ENCODE measurements around the gene ZNF805.
"Not testable (repeated sequence)": the region's sequence is repeated elsewhere in the genome, so short reads cannot be mapped to it uniquely, and the experiment has no call there.

Gene ZNF805

DNA sequence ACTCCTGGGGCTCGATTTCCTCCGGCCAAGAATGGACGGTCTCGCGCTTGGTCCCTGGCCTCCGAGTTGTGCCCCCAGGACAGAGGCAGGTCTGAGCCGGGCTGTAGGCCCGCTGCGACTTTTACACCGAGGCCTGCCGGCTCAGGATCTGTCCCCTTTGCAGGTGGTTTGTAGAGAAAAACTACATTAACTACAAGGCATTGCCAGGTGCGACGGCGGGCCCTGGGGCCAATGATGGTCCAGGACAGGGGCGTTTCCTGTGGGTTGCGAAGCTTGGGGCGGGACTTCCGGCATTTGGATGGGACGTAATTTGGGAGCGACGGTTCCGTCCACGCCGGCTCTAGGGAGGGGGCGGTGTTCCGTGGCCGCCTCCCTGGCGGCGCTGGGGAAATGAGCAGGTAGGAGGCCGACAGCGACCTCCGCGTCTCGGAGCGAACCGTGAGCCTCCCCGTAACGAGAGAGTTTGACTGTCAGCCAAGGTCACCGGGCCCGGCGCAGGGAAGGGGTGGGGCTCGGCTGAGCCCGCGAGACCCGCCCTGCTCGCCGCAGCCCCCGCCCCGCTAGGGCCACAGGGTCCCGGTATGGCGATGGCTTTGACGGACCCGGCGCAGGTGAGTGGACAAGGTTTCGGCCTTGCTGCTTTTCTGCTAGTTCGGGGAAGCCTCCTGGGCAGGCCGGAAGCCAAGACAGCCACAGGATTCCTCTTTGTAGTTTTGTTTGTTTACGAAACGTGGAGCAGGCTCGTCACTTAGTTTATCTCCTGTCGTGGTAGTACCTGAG is at the start of gene ZNF805:
ZNF805 (plus strand) TSS at position 322 of the 780 bp plus-strand sequence; CDS start at position 582, 260 bp downstream.
- in situ Hi-C loops (cut with HindIII; ENCODE audit: low pct_ligation_motif_present, low pct_unique_long_range_greater_than_20kb, low sequenced_read_pairs) = no loop called here

GRCh38 chr19:57191141-57192076 is 49.0 kb upstream of the ZNF805 start, which contains the start of gene ZNF264:
TSS of gene ZNF264 (plus strand) at chr19:57191500. CDS start at chr19:57191914, 414 bp downstream.
- peak; percentile 75 for DNase-seq
- in situ Hi-C loops (cut with HindIII; ENCODE audit: low pct_ligation_motif_present, low pct_unique_long_range_greater_than_20kb, low sequenced_read_pairs) = no loop called here

More for the DNA sequence above, at the start of gene ZNF805:
- DNase-seq = peak; percentile 88

DNA sequence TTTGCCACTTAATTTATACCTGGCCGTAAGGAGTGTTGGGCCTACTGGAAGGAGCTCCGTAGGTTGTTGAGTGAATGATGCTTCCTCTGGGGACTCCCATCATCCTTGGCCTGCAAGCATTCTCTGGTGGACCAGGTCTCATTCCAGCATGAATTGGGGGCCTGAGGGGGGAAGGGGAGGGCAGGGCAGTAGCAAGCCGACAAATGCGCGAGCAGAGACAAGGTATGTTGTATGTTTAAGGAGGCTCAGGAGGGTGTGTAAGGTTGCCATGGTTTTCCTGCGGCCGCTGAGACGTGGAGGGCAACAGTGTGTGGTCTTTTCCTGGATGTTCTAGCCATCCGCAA is 48.4 kb upstream of the ZNF805 start:
- DNase-seq = no peak
- in situ Hi-C loops (cut with HindIII; ENCODE audit: low pct_ligation_motif_present, low pct_unique_long_range_greater_than_20kb, low sequenced_read_pairs) = no loop called here

DNA sequence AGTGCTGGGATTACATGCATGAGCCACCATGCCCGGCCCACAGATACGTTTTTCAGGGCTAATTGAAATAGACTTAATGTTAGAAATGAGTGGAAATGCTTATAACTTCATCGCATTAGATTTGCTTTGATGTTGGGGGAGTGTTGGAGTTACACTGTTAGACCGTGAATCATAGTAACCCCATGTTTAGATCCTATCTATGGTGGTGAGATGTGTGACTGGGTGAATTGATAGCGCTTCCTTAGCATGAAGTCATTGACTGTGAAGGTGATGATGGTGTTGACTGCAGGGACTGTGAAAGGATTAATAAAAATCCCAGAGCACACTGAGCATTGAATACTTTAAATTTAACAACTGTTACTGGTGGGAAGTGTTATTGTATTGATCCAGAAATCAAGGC is 47.4 kb upstream of the ZNF805 start:
- in situ Hi-C loops (cut with HindIII; ENCODE audit: low pct_ligation_motif_present, low pct_unique_long_range_greater_than_20kb, low sequenced_read_pairs) = no loop called here
- no peak for DNase-seq

- in situ Hi-C loops (cut with HindIII; ENCODE audit: low pct_ligation_motif_present, low pct_unique_long_range_greater_than_20kb, low sequenced_read_pairs); DNase-seq: not testable (repeated sequence)
Observed at GRCh38 chr19:57197874-57198273, 42.6 kb upstream of the ZNF805 start.

DNA sequence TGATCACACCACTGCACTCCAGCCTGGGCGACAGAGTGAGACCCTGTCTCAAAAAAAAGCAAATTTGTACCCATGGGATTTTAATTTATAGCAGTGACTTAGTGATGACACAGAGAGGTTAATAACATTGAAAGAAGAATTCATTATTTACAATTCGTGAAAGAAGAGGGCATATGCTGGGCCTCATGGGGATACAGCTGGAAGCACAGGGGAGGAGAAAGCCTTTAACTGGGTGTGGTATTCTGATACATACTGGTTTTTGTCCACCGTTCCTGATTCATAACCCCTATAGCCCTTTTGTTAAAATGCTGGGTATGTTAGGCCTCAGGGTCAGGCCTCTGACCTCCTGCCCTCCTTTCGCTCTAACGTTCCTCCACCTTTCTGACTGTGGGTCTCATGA is 38.3 kb upstream of the ZNF805 start:
- in situ Hi-C loops (cut with HindIII; ENCODE audit: low pct_ligation_motif_present, low pct_unique_long_range_greater_than_20kb, low sequenced_read_pairs) = no loop called here
- DNase-seq = no peak

- in situ Hi-C loops (cut with HindIII; ENCODE audit: low pct_ligation_motif_present, low pct_unique_long_range_greater_than_20kb, low sequenced_read_pairs) = no loop called here
- DNase-seq = no peak
Observed at GRCh38 chr19:57210381-57210780, 30.1 kb upstream of the ZNF805 start.

DNA sequence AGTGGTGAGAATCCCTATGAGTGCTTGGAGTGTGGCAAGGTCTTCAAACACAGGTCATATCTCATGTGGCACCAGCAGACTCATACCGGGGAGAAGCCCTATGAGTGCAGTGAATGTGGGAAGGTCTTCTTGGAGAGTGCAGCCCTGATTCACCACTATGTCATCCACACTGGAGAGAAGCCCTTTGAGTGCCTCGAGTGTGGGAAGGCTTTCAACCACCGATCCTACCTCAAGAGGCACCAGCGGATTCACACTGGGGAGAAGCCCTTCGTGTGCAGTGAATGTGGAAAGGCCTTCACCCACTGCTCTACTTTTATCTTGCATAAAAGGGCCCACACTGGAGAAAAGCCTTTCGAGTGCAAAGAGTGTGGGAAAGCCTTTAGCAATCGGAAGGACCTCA is 28.3 kb upstream of the ZNF805 start:
- in situ Hi-C loops (cut with HindIII; ENCODE audit: low pct_ligation_motif_present, low pct_unique_long_range_greater_than_20kb, low sequenced_read_pairs) = no loop called here
- no peak for DNase-seq

DNA sequence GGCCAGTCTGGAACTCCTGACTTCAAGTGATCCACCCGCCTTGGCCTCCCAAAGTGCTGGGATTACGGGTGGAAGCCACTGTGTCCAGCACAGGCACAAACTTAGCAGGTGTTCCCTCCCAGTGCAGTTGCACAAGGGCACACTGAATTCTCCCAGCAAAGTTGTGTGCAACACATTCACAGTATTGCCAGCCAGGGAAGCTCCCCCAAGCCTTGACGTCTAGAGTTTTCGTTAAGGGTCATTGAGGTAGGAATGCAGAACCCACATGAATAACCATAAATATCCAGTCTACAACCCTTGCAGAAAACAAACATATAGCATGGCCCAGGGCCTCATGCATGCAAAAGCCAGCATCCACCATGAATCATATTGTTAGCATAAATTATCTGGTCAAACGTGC is 12.9 kb upstream of the ZNF805 start:
- no peak for DNase-seq
- in situ Hi-C loops (cut with HindIII; ENCODE audit: low pct_ligation_motif_present, low pct_unique_long_range_greater_than_20kb, low sequenced_read_pairs) = no loop called here

- in situ Hi-C loops (cut with HindIII; ENCODE audit: low pct_ligation_motif_present, low pct_unique_long_range_greater_than_20kb, low sequenced_read_pairs) = no loop called here
- no peak for DNase-seq
Observed at GRCh38 chr19:57231686-57232085, 8.7 kb upstream of the ZNF805 start.

GRCh38 chr19:57233207-57233606 is 7.2 kb upstream of the ZNF805 start:
- no peak for DNase-seq
- in situ Hi-C loops (cut with HindIII; ENCODE audit: low pct_ligation_motif_present, low pct_unique_long_range_greater_than_20kb, low sequenced_read_pairs) = no loop called here

- no peak for DNase-seq
- in situ Hi-C loops (cut with HindIII; ENCODE audit: low pct_ligation_motif_present, low pct_unique_long_range_greater_than_20kb, low sequenced_read_pairs) = no loop called here
Observed at GRCh38 chr19:57239982-57240310, 486 bp upstream of the ZNF805 start.

DNA sequence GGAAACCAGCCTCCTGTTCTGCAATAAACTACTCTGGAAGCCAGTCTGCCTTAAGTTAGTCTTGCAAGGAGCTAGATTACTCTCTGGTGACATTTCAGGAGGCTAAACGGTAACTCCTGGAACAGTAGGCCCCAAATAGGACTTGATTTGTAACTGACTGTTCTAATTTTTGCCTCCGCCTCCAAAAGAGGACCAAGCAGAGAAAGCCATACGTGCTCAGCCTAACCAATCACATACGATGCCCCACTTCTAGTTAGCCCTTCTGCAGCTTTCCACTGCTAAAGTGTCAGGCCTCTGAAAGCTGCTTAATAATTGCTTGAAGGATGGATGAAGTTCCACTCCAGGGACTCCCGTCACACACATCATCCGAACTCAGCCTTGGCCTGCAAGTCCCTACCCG is 744 bp downstream of the ZNF805 start:
- in situ Hi-C loops (cut with HindIII; ENCODE audit: low pct_ligation_motif_present, low pct_unique_long_range_greater_than_20kb, low sequenced_read_pairs) = no loop called here
- peak; percentile 2 for DNase-seq

- in situ Hi-C loops (cut with HindIII; ENCODE audit: low pct_ligation_motif_present, low pct_unique_long_range_greater_than_20kb, low sequenced_read_pairs) = no loop called here
- no peak for DNase-seq
Observed at GRCh38 chr19:57242821-57243220, 2.4 kb downstream of the ZNF805 start.

DNA sequence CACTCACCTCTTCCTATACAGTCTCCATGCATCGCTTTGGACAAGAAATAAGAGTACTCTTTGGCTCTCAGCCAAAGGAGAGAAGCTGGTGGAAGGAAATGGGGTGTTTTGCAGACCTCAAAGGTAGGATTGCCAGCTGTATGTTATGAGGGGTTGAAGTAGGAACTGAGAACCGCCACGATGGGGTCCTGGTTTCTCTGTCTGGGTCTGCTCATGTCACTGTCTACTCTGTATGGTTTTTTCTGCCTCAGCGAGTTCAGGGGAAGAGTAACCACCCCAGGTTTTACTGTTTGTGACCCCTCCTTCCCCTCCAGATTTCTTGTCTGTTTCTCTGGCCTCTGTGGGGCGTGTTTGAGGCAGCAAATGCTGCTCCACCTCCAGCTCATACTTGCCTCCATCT is 4.1 kb downstream of the ZNF805 start:
- in situ Hi-C loops (cut with HindIII; ENCODE audit: low pct_ligation_motif_present, low pct_unique_long_range_greater_than_20kb, low sequenced_read_pairs) = no loop called here

GRCh38 chr19:57245066-57245465 is 4.6 kb downstream of the ZNF805 start:
- in situ Hi-C loops (cut with HindIII; ENCODE audit: low pct_ligation_motif_present, low pct_unique_long_range_greater_than_20kb, low sequenced_read_pairs) = no loop called here

More for the DNA sequence above, 4.1 kb downstream of the ZNF805 start:
- no peak for DNase-seq

GRCh38 chr19:57245959-57246358 is 5.5 kb downstream of the ZNF805 start:
- no peak for DNase-seq

More at GRCh38 chr19:57245066-57245465, 4.6 kb downstream of the ZNF805 start:
- DNase-seq = no peak

GRCh38 chr19:57248646-57249045 is 8.2 kb downstream of the ZNF805 start:
- no peak for DNase-seq
- in situ Hi-C loops (cut with HindIII; ENCODE audit: low pct_ligation_motif_present, low pct_unique_long_range_greater_than_20kb, low sequenced_read_pairs) = no loop called here

More at GRCh38 chr19:57245959-57246358, 5.5 kb downstream of the ZNF805 start:
- in situ Hi-C loops (cut with HindIII; ENCODE audit: low pct_ligation_motif_present, low pct_unique_long_range_greater_than_20kb, low sequenced_read_pairs) = no loop called here

DNA sequence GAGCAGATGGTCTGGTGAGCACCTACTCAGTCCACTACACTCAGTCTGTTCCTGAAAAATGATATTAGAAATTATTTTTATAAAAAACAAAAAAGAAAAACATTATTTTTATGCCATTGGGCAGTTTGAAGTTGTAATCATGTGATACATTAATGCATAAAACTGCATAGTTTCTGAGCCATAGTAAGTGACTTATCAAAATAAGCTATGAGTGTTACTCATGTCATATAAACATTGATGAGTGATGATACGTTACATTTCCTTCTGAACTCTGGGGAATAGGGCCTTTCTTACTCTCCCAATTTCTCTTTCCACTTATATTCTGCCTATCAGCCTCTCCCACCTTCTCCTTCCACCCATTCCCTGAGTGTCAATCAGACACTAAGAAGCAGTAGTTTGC is 8.9 kb downstream of the ZNF805 start:
- no peak for DNase-seq
- in situ Hi-C loops (cut with HindIII; ENCODE audit: low pct_ligation_motif_present, low pct_unique_long_range_greater_than_20kb, low sequenced_read_pairs) = no loop called here

Data from ACHN (cell line).